ACC112 (cell line): Measurements from ENCODE around the gene GOT2.
"Not testable (repeated sequence)": the region's sequence is repeated elsewhere in the genome, so short reads cannot be mapped to it uniquely, and the experiment has no call there.

Source experiments
- H2AFZ ChIP-seq: fragments of 200-600 bp; sonication (generic); one replicate; pipeline ENCODE4 v1.6.0; 2017; ENCODE audit warnings: antibody characterized with exemption, low read length; ENCODE audit not compliant: unreplicated experiment
- H3K27ac ChIP-seq: fragments of 200-600 bp; sonication (generic); 2 replicates; pipeline ENCODE4 v1.5.1; 2014; ENCODE audit warnings: low read depth, mild to moderate bottlenecking, antibody characterized with exemption, low read length, moderate library complexity
- H3K27me3 ChIP-seq: fragments of 200-600 bp; sonication (generic); 2 replicates; pipeline ENCODE4 v1.6.1; 2014; ENCODE audit warnings: mild to moderate bottlenecking, antibody characterized with exemption, low read length, moderate library complexity, mixed read lengths; ENCODE audit not compliant: insufficient read depth
- H3K36me3 ChIP-seq: fragments of 200-600 bp; sonication (generic); 2 replicates; pipeline ENCODE4 v1.6.1; 2016; ENCODE audit warnings: mild to moderate bottlenecking, antibody characterized with exemption, low read length, moderate library complexity, mixed read lengths; ENCODE audit not compliant: insufficient read depth
- H3K4me1 ChIP-seq: fragments of 200-600 bp; sonication (generic); one replicate; pipeline ENCODE4 v1.6.1; 2016; ENCODE audit warnings: low read length, mixed read lengths; ENCODE audit not compliant: insufficient read depth, unreplicated experiment, control insufficient read depth
- H3K4me3 ChIP-seq: fragments of 200-600 bp; sonication (generic); 2 replicates; pipeline ENCODE4 v1.5.1; 2014; ENCODE audit warnings: mild to moderate bottlenecking, low read depth, low read length
- H3K79me2 ChIP-seq: fragments of 200-600 bp; sonication (generic); one replicate; pipeline ENCODE4 v1.6.0; 2016; ENCODE audit warnings: low read length; ENCODE audit not compliant: control insufficient read depth, unreplicated experiment, insufficient read depth

The GOT2 gene

DNA sequence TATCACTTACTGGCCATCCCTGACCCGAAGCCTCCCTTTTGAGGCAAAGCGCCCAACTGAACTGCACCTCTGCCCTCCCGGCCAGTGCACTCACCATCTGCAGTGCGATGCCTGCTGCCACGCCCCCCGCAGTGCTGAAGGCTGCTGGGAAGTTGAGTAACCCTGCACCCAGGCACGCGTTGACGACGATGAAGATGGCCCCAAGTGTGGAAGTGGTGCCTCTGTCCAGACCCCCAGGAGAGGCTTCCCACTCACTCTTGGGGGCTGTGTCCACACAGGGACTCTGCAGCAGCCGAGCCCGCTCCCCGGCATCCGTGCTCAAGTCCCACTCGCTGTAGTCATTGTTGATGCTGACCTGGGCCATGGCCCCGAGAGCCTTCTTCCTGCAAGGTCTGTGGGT is 54.4 kb downstream of the GOT2 start:
- peaks cover 14% of the 10 kb centered on the region; the same call in 1 of the 2 replicates for H3K36me3 ChIP-seq
- H3K4me1 ChIP-seq: peaks cover 12% of the 10 kb centered on the region
- H3K27ac ChIP-seq: no peak overlapping the region
- no peaks in the 10 kb centered on the region for H3K27me3 ChIP-seq
- no peak overlapping the region for H3K4me3 ChIP-seq
- peaks cover 16% of the 10 kb centered on the region for H3K79me2 ChIP-seq
- no peak overlapping the region for H2AFZ ChIP-seq

DNA sequence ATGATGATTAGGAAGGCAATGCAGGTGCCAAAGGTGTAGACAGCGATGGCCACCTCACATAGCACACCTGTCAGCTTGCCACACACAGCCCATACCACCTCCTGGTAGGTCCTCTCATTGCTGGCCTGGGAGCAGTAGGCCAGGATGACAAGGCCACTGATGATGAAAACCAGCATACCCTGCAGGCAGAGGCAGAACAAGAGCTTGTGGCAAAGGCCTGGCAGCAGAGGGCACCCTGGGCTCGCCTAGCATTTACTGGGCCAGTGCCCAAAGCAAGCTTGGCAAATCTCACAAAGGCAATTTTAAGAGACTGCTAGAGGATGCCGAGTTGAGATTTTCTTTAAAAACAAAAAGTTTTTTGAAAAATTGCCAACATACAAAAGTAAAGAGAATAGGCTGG is 55.4 kb downstream of the GOT2 start:
- Histone ChIP-seq H3K79me2 (peaks cover 9% of the 10 kb centered on the region), H3K27me3 (no peaks in the 10 kb centered on the region), H3K36me3 (peaks cover 14% of the 10 kb centered on the region; the same call in 1 of the 2 replicates), H2AFZ (no peak overlapping the region), H3K4me1 (peaks cover 9% of the 10 kb centered on the region), H3K27ac (no peak overlapping the region), H3K4me3 (no peak overlapping the region)

DNA sequence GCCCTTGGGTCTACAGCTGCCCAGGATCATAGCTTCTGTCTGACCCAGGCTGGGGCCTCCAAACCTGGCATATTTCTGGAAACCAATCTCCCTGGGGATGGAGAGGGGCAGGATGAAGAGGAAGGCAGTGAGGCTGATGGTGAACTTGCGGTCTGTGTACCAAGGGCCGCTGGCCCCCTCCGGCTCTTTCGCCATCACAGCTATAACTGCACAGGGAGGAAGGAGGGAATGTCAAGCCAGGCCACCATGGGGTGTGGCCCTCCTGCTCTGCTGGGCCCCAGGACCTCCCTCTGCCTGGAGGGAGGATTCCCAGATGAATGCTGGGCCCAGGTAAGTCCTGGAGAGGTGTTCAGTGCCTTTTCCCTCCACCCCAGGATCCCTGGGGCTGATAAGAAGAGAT is 55.8 kb downstream of the GOT2 start:
- Histone ChIP-seq H3K79me2 (peaks cover 5% of the 10 kb centered on the region), H3K4me3 (no peak overlapping the region), H2AFZ (no peak overlapping the region), H3K4me1 (peaks cover 4% of the 10 kb centered on the region), H3K27ac (no peak overlapping the region), H3K36me3 (peaks cover 14% of the 10 kb centered on the region; the same call in 1 of the 2 replicates), H3K27me3 (no peaks in the 10 kb centered on the region)

DNA sequence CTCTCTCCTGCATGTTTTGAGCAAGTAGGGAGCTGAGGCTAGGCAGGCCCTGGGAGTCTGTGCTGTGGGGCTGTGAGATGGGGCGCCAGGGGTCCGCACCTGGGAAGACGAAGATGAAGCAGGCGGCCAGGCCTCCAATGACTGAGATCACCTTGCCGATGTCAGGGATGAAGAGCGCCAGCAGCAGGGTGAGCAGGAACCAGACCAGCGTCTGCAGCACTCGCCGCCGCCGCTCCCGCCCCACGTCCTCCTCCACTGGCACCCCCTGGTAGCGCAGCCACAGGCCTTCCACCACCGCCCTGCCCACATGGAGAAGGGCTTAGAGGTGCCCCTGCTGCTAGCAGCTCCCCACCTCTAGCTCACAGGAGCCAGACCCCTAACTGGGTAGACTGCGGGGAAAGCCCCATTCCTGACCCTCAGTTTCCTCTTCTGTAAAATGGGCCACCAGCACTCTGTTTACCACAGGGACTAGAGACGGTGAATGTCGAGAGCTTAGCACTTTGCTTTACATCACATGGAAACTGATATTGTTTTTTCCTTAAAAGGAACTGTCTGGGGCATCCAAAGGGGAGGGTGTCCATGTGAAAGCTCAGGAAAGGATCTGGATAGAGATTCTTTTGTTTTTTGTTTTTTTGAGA is 63.1 kb downstream of the GOT2 start:
- no peaks in the 10 kb centered on the region for H3K4me1 ChIP-seq
- no peak overlapping the region for H2AFZ ChIP-seq

DNA sequence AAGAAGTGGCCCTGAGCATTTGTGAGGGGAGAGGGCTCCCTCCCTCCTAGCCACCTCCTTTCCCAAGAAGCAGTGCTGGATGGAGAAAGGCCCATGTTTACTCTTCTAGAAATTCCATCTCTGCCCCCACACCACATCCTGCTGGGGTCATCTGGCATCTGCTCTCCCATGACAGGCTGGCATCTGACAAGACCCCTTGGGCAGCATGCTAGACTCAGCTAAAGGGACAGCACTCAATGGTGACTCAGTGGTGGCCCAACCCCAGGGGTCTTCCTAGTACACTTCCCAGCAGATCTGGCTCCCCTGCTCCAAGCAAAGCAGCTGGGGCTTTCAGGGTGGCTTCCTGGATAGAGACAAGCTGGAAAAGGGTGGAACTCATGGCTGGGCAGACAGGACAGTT is 63.9 kb downstream of the GOT2 start:
- no peak overlapping the region for H3K27ac ChIP-seq
- no peak overlapping the region for H3K4me3 ChIP-seq
- H3K36me3 ChIP-seq: peaks cover 5% of the 10 kb centered on the region; the same call in 1 of the 2 replicates
- no peaks in the 10 kb centered on the region for H3K27me3 ChIP-seq
- no peaks in the 10 kb centered on the region for H3K4me1 ChIP-seq
- no peak overlapping the region for H2AFZ ChIP-seq
- no peaks in the 10 kb centered on the region for H3K79me2 ChIP-seq

More for the DNA sequence above, 63.1 kb downstream of the GOT2 start:
- H3K4me3 ChIP-seq: no peak overlapping the region
- no peak overlapping the region for H3K27ac ChIP-seq
- peaks cover 11% of the 10 kb centered on the region; the same call in 1 of the 2 replicates for H3K36me3 ChIP-seq
- no peaks in the 10 kb centered on the region for H3K79me2 ChIP-seq
- no peaks in the 10 kb centered on the region for H3K27me3 ChIP-seq

DNA sequence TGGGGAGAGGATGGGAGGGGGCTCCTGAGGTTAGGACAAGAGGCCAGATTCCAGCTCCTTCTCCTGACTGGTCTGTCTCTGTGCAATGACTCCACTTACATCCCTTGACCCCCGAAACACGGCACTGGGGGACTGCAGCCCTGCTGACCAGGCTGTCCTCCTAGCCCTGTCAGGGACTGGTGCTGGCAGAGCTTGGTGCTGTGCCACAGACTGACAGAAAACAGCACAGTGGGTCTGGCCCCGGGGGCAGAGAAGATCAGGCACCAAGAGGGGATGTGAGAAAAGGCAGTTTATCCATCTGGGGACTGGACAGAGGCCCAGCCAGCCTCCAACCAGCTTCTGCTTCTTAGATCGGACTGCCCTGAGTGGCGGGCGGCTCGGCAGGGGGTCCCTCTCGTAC is 68.9 kb downstream of the GOT2 start:
- Histone ChIP-seq H3K36me3 (peaks cover 5% of the 10 kb centered on the region; the same call in 1 of the 2 replicates), H3K27ac (no peak overlapping the region), H3K4me1 (no peaks in the 10 kb centered on the region), H3K4me3 (no peak overlapping the region), H3K27me3 (no peaks in the 10 kb centered on the region), H3K79me2 (no peaks in the 10 kb centered on the region), H2AFZ (no peak overlapping the region)

DNA sequence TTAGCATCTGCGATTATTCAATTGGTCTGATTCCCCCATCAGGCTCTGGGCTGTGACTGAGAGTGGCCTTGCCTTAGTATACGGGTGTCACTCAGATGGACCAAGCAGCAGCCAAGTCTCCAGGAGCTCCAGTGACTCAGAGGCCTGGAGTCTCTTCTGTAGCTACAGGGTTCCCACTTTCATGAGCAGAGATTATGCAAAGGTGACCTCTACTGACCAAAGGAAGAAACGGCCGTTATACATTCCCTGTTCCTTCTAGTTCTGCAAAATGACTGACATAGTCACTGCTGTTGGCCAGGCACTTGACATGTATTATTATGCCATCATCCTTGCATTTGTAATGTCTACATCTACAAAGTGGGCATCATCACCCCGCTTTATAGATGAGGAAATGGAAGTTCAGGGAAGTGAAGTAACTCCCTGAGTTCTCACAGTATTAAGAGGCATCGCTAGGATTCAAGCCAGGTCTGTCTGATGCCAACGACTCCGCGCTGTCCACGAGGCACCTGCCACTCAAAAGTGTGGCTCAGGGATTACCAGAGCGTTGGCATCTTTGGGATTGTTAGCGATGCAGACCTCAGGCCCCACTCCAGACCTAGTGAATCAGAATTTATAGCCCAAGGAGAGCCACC is 72.8 kb downstream of the GOT2 start:
- Histone ChIP-seq H3K4me3 (no peak overlapping the region), H3K36me3 (no peaks in the 10 kb centered on the region), H3K27ac (no peak overlapping the region), H3K79me2 (no peaks in the 10 kb centered on the region), H3K4me1 (no peaks in the 10 kb centered on the region), H3K27me3 (no peaks in the 10 kb centered on the region), H2AFZ (no peak overlapping the region)

DNA sequence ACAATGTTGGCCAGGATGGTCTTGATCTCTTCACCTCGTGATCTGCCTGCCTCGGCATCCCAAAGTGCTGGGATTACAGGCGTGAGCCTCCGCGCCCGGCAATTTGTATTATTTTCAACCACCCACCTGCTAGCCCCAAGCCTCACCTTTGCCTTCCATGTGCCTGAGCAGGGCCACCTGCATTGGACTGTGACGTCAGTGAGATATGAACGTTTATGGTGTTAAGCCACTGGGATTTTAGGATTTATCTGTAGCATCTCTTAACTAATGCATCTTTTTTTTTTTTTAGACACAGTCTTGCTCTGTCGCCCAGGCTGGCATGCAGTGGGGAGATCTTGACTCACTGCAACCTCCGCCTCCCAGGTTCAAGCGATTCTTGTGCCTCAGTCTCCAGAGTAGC is 74.2 kb downstream of the GOT2 start:
- not testable (repeated sequence) for H2AFZ ChIP-seq, H3K27ac ChIP-seq, H3K79me2 ChIP-seq

DNA sequence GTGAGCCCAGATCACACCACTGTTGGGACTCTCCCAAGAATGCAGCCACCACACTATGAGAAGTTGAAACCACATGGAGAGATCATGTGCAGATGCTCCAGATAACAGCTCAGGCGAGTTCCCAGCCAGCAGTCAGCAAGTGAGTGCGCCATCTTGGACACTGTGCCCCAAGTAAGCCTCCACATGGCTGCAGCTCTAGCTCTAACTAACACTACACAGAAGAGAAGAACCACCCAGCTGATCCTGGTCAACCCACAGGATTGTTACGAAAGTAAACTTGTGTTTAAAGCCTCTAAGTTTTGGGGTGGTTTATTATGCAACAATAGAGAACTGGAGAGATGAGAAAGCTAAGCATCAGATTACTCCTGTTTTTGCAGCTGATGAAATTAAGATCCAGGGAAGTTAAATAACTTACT is 75.3 kb downstream of the GOT2 start:
- H3K27ac ChIP-seq: no peak overlapping the region
- H3K27me3 ChIP-seq: no peaks in the 10 kb centered on the region
- no peaks in the 10 kb centered on the region for H3K36me3 ChIP-seq
- H3K4me1 ChIP-seq: no peaks in the 10 kb centered on the region
- H3K79me2 ChIP-seq: no peaks in the 10 kb centered on the region
- H2AFZ ChIP-seq: no peak overlapping the region
- H3K4me3 ChIP-seq: no peak overlapping the region

More for the DNA sequence above, 74.2 kb downstream of the GOT2 start:
- H3K36me3 ChIP-seq, H3K4me3 ChIP-seq, H3K4me1 ChIP-seq, H3K27me3 ChIP-seq: not testable (repeated sequence)
